ENCODE measurements around the gene HOXC6.

GRCh38 chr12:54045401-54045800 lies 17.2 kb downstream of the HOXC6 start:
- TF ChIP-seq CTCF (IDR thresholded peaks at IDR 0.05): no peak
- no peak for TF ChIP-seq POLR2A (IDR thresholded peaks at IDR 0.05)
- no peak for TF ChIP-seq POLR2AphosphoS5 (IDR thresholded peaks at IDR 0.05)

All from stomach (tissue), 4 donors.